GM10847 (cell line): Measurements from ENCODE around the gene ROR2.

Experiments
- POLR2A ChIP-seq: IDR thresholded peaks from 2 replicates; pipeline ENCODE4 v1.6.1; 2011; ENCODE audit not compliant: insufficient read length; ENCODE audit errors: extremely low read depth

The ROR2 gene

GRCh38 chr9:91800473-91801030, 149.5 kb downstream of the ROR2 start:
- no peak for TF ChIP-seq POLR2A

GRCh38 chr9:91799113-91799744, 150.8 kb downstream of the ROR2 start:
- no peak for TF ChIP-seq POLR2A

GRCh38 chr9:91795598-91796241, 154.3 kb downstream of the ROR2 start:
- TF ChIP-seq POLR2A = no peak

GRCh38 chr9:91790917-91791316, 159.1 kb downstream of the ROR2 start:
- no peak for TF ChIP-seq POLR2A

GRCh38 chr9:91789941-91790340, 160.1 kb downstream of the ROR2 start:
- TF ChIP-seq POLR2A = no peak

- no peak for TF ChIP-seq POLR2A
Measured at GRCh38 chr9:91787931-91788330, 162.1 kb downstream of the ROR2 start.

GRCh38 chr9:91786132-91786896, 163.7 kb downstream of the ROR2 start:
- no peak for TF ChIP-seq POLR2A

GRCh38 chr9:91785447-91785842, 164.6 kb downstream of the ROR2 start:
- TF ChIP-seq POLR2A = no peak

GRCh38 chr9:91784673-91785446, 165.2 kb downstream of the ROR2 start:
- TF ChIP-seq POLR2A = no peak

- no peak for TF ChIP-seq POLR2A
Measured at GRCh38 chr9:91783876-91784672, 166.0 kb downstream of the ROR2 start.

GRCh38 chr9:91783411-91783810, 166.6 kb downstream of the ROR2 start:
- no peak for TF ChIP-seq POLR2A

- no peak for TF ChIP-seq POLR2A
Measured at GRCh38 chr9:91782708-91783214, 167.3 kb downstream of the ROR2 start.

- no peak for TF ChIP-seq POLR2A
Measured at GRCh38 chr9:91781906-91782305, 168.1 kb downstream of the ROR2 start.

GRCh38 chr9:91781116-91781515, 168.9 kb downstream of the ROR2 start:
- no peak for TF ChIP-seq POLR2A
